CD14-positive monocyte (primary cell): ENCODE results near the gene ACBD6. TPM values are rescaled to one million over a fixed set of nuclear protein-coding genes. Genes with fewer than 3 reads are reported as not detected.
A peak's percentile ranks its signal among the peaks of the same experiment; 100 is the strongest.

ENCODE experiments used
- DNase-seq, 3 donors: peaks; one replicate each; pipeline ENCODE4 v3.0.0-alpha.2; 2011 to 2022
- H2AFZ ChIP-seq: 2 replicates; pipeline ENCODE4 v1.6.0; 2012; ENCODE audit warnings: mild to moderate bottlenecking, low read depth, low read length, inconsistent platforms; ENCODE audit not compliant: insufficient read depth, poor library complexity, severe bottlenecking
- H3K27ac ChIP-seq, 2 donors: 1 replicate in 1 of 2; 2 replicates in 1 of 2; pipeline ENCODE4 v1.5.1; 2012 to 2013; ENCODE audit warnings: low read length in 2 of 2, control low read depth in 1 of 2, inconsistent platforms in 1 of 2, low read depth in 1 of 2, mild to moderate bottlenecking in 1 of 2
- H3K27me3 ChIP-seq, 2 donors: one replicate each; pipeline versions ENCODE4 v1.6.0 to v1.6.1; 2011 to 2013; ENCODE audit warnings: low read length in 2 of 2; ENCODE audit not compliant: control insufficient read depth in 2 of 2, insufficient read depth in 2 of 2
- H3K36me3 ChIP-seq, 2 donors: replicated peaks in 1 of 2; 1 replicate in 1 of 2; 2 replicates in 1 of 2; pipeline versions ENCODE4 v1.5.1 to v1.6.1; 2012 to 2013; ENCODE audit warnings: low read length in 2 of 2, control low read depth in 1 of 2, inconsistent platforms in 1 of 2, mild to moderate bottlenecking in 1 of 2; ENCODE audit not compliant: insufficient read depth in 2 of 2, control insufficient read depth in 1 of 2
- H3K4me1 ChIP-seq, 2 donors: 1 replicate in 1 of 2; 2 replicates in 1 of 2; pipeline versions ENCODE4 v1.5.1 to v1.6.1; 2012 to 2013; ENCODE audit warnings: low read length in 2 of 2, control low read depth in 1 of 2, inconsistent platforms in 1 of 2, mild to moderate bottlenecking in 1 of 2, moderate library complexity in 1 of 2; ENCODE audit not compliant: insufficient read depth in 2 of 2, control insufficient read depth in 1 of 2
- H3K4me2 ChIP-seq: replicated peaks from 2 replicates; pipeline ENCODE3; 2012; ENCODE audit warnings: low read length, moderate library complexity, mild to moderate bottlenecking; ENCODE audit not compliant: poor library complexity, severe bottlenecking; ENCODE audit errors: extremely low read depth
- H3K4me3 ChIP-seq, 3 experiments: fragments of 200-600 bp in 1 of 3; sonication (generic) in 1 of 3; replicated peaks in 1 of 3; 1 replicate in 2 of 3; 2 replicates in 1 of 3; pipeline ENCODE4 v1.5.1; 2011 to 2013; ENCODE audit warnings: low read length in 3 of 3, mild to moderate bottlenecking in 3 of 3, control low read depth in 2 of 3, low read depth in 2 of 3, inconsistent platforms in 1 of 3, moderate library complexity in 1 of 3
- H3K79me2 ChIP-seq: 2 replicates; pipeline ENCODE4 v1.6.0; 2012; ENCODE audit warnings: mild to moderate bottlenecking, control low read depth, inconsistent platforms, low read length, moderate library complexity; ENCODE audit not compliant: insufficient read depth
- H3K9ac ChIP-seq: 2 replicates; pipeline ENCODE4 v1.6.0; 2017; ENCODE audit warnings: low read length, mild to moderate bottlenecking; ENCODE audit not compliant: insufficient read depth, poor library complexity, severe bottlenecking
- H3K9me3 ChIP-seq, 2 donors: replicated peaks in 1 of 2; 1 replicate in 1 of 2; 2 replicates in 1 of 2; pipeline versions ENCODE4 v1.5.1 to v1.6.1; 2012 to 2013; ENCODE audit warnings: low read length in 2 of 2, control low read depth in 1 of 2; ENCODE audit not compliant: control insufficient read depth in 1 of 2, insufficient read depth in 1 of 2
- H4K20me1 ChIP-seq: 2 replicates; pipeline ENCODE4 v1.6.0; 2012; ENCODE audit warnings: mild to moderate bottlenecking, low read length, control low read depth, moderate library complexity; ENCODE audit not compliant: insufficient read depth
- H3K27ac Mint-ChIP-seq, 7 donors: one replicate each; pipeline ENCODE4 v1.8.0; 2020; ENCODE audit warnings: mild to moderate bottlenecking in 7 of 7, mixed read lengths in 7 of 7, moderate library complexity in 6 of 7, inconsistent platforms in 2 of 7
- H3K27me3 Mint-ChIP-seq, 3 donors: one replicate each; pipeline ENCODE4 v1.8.0; 2021 to 2022; ENCODE audit warnings: low read depth in 3 of 3, mild to moderate bottlenecking in 3 of 3, mixed read lengths in 3 of 3, moderate library complexity in 3 of 3, inconsistent platforms in 1 of 3
- H3K36me3 Mint-ChIP-seq, 2 donors: one replicate each; pipeline ENCODE4 v1.8.0; 2020; ENCODE audit warnings: mixed read lengths in 2 of 2, inconsistent platforms in 1 of 2, mild to moderate bottlenecking in 1 of 2
- H3K4me1 Mint-ChIP-seq: one replicate; pipeline ENCODE4 v1.8.0; 2020; ENCODE audit warnings: mild to moderate bottlenecking, mixed read lengths
- H3K4me3 Mint-ChIP-seq, 2 donors: one replicate each; pipeline ENCODE4 v1.8.0; 2020; ENCODE audit warnings: mild to moderate bottlenecking in 2 of 2, mixed read lengths in 2 of 2, moderate library complexity in 1 of 2
- H3K9me3 Mint-ChIP-seq, 7 donors: one replicate each; pipeline ENCODE4 v1.8.0; 2020 to 2022; ENCODE audit warnings: mixed read lengths in 7 of 7, mild to moderate bottlenecking in 6 of 7, moderate library complexity in 6 of 7, inconsistent platforms in 2 of 7
- WGBS: methylation state at CpG from one replicate; pipeline ENCODE4 v1.1.5; 2013; ENCODE audit warnings: missing lambda C conversion rate; ENCODE audit not compliant: insufficient coverage; 5-methylcytosine and 5-hydroxymethylcytosine counted together
- intact Hi-C, 2 donors: fragments of 100-400 bp; cut with micrococcal nuclease; formaldehyde crosslinking; loops; one replicate each; pipeline versions ENCODE4 v1.15.0 to v1.15.1; 2023
- polyA plus RNA-seq, 3 donors: library from polyadenylated mRNA; depleted of rRNA in 1 of 3; unstranded in 2 of 3; stranded (reverse) in 1 of 3; fragments of 300-500 nt in 2 of 3; fragments of >200 nt in 1 of 3; fragmentation: Illumina TruSeq in 2 of 3; gene quantifications; 1 replicate in 2 of 3; 2 replicates in 1 of 3; pipeline ENCODE4 v1.2.3, GENCODE V29; 2012 to 2021
- TF ChIP-seq, protein P1 (sequence below): fragments of 200-600 bp; IDR thresholded peaks from one replicate; pipeline ENCODE4 v1.8.0; 2022; ENCODE audit warnings: antibody characterized with exemption, mild to moderate bottlenecking

Gene ACBD6
- polyA plus RNA-seq, 3 donors: 19.3 to 35.3 (median 19.7) TPM

DNA sequence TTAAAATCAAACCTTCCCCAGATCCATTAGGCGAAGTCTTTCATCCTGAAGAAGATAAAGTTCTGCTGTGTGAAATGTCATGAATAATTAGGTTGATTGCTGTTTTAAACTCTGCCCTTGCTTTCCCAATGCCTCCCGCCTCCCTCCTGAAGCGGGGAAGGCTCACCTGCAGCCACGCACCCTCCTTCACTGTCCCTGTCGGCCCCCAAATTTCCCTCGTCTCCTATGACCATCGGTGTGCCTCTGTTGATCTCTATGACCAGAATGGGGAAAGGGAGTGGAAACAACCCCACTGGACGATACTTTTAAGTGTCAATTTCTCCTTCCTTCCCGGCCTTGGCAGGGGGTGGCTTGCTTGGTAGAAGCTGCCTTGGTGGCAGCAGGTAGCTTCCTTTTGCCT is 237.2 kb downstream of the ACBD6 start:
- no peak overlapping the region for H3K4me3 ChIP-seq
- Mint-ChIP-seq H3K27ac (no peak overlapping the region), H3K9me3 (peaks cover 0 to 2% (median 0%) of the 10 kb centered on the region in 7 donors)

GRCh38 chr1:180264595-180264994 is 237.8 kb downstream of the ACBD6 start:
- no peaks in the 10 kb centered on the region for H3K36me3 ChIP-seq
- peaks cover 20% of the 10 kb centered on the region for H3K4me1 Mint-ChIP-seq
- intact Hi-C loops: no loop called here

More for the DNA sequence above, 237.2 kb downstream of the ACBD6 start:
- Histone ChIP-seq H3K4me2 (no peak overlapping the region), H3K4me1 (peaks cover 19 to 26% of the 10 kb centered on the region in 2 donors), H2AFZ (no peak overlapping the region), H3K27me3 (peaks cover 0 to 2% of the 10 kb centered on the region in 2 donors), H3K9me3 (no peaks in the 10 kb centered on the region), H3K9ac (no peak overlapping the region), H3K27ac (no peak overlapping the region), H4K20me1 (no peaks in the 10 kb centered on the region), H3K79me2 (no peaks in the 10 kb centered on the region), H3K36me3 (no peaks in the 10 kb centered on the region)
- TF ChIP-seq, protein P1, sequence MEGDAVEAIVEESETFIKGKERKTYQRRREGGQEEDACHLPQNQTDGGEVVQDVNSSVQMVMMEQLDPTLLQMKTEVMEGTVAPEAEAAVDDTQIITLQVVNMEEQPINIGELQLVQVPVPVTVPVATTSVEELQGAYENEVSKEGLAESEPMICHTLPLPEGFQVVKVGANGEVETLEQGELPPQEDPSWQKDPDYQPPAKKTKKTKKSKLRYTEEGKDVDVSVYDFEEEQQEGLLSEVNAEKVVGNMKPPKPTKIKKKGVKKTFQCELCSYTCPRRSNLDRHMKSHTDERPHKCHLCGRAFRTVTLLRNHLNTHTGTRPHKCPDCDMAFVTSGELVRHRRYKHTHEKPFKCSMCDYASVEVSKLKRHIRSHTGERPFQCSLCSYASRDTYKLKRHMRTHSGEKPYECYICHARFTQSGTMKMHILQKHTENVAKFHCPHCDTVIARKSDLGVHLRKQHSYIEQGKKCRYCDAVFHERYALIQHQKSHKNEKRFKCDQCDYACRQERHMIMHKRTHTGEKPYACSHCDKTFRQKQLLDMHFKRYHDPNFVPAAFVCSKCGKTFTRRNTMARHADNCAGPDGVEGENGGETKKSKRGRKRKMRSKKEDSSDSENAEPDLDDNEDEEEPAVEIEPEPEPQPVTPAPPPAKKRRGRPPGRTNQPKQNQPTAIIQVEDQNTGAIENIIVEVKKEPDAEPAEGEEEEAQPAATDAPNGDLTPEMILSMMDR: no peak
- DNase-seq: no peak
- peaks cover 16 to 36% (median 25%) of the 10 kb centered on the region in 3 donors for H3K27me3 Mint-ChIP-seq
- H3K36me3 Mint-ChIP-seq: peaks cover 0 to 4% of the 10 kb centered on the region in 2 donors
- 60% methylated on average over 1 of the region's 9 CpGs for WGBS
- peaks cover 26% of the 10 kb centered on the region for H3K4me1 Mint-ChIP-seq
- intact Hi-C loops: no loop called here
- no peak overlapping the region for H3K4me3 Mint-ChIP-seq

More at GRCh38 chr1:180264595-180264994, 237.8 kb downstream of the ACBD6 start:
- Mint-ChIP-seq H3K4me3 (peak overlapping the region in 1 of 2 donors; percentile 7), H3K27ac (no peak overlapping the region), H3K9me3 (peaks cover 0 to 2% (median 0%) of the 10 kb centered on the region in 7 donors), H3K27me3 (peaks cover 13 to 41% (median 26%) of the 10 kb centered on the region in 3 donors), H3K36me3 (peaks cover 0 to 4% of the 10 kb centered on the region in 2 donors)
- Histone ChIP-seq H3K9ac (no peak overlapping the region), H2AFZ (no peak overlapping the region), H3K79me2 (no peaks in the 10 kb centered on the region), H3K9me3 (no peaks in the 10 kb centered on the region), H3K27ac (no peak overlapping the region), H3K4me3 (no peak overlapping the region), H3K27me3 (peaks cover 0 to 2% of the 10 kb centered on the region in 2 donors), H3K4me2 (no peak overlapping the region), H3K4me1 (peaks cover 13 to 20% of the 10 kb centered on the region in 2 donors), H4K20me1 (no peaks in the 10 kb centered on the region)
- WGBS: 71% methylated on average over 1 of the region's 2 CpGs
- TF ChIP-seq, protein P1: no peak
- DNase-seq: no peak
